ENCODE measurements around the gene MYCT1. TPM values are rescaled to one million over a fixed set of nuclear protein-coding genes. Genes with fewer than 3 reads are reported as not detected.
A peak's percentile ranks its signal among the peaks of the same experiment; 100 is the strongest.

MYCT1 gene
- total RNA-seq, 1 donor from 2014 or later = 3.1 TPM

DNA sequence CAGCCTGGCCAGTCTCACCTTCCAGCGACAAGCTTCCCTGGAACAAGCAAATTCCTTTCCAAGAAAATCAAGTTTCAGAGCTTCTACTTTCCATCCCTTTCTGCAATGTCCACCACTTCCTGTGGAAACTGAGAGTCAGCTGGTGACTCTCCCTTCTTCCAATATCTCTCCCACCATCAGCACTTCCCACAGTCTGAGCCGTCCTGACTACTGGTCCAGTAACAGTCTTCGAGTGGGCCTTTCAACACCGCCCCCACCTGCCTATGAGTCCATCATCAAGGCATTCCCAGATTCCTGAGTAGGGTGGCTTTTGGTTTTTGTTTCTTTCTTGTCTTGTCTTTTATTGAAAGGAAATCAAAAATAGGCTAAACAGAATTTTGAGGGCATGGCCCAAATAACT is 24.3 kb downstream of the MYCT1 start:
- DNase-seq (ENCODE audit: low spot score) = no peak

DNA sequence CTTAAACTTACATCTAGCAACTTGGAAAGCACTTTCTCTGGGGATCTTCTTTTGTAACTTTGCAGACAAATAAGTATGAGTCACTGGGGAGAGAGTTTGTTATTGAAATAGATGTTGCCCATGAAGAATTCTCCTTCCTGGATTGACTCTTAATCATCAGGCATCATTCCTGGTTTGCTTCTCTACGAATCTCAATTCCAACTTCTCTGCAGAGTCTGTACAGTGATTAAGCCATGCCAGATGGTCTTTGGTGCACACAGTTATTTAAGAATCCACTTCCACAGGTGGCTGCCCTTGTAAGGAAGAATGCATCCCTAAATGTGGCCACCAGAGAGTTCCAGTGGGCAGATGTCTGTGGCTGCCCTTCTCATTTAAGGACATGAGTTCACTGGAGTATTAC is 25.7 kb downstream of the MYCT1 start:
- no peak for DNase-seq (ENCODE audit: low spot score)

DNA sequence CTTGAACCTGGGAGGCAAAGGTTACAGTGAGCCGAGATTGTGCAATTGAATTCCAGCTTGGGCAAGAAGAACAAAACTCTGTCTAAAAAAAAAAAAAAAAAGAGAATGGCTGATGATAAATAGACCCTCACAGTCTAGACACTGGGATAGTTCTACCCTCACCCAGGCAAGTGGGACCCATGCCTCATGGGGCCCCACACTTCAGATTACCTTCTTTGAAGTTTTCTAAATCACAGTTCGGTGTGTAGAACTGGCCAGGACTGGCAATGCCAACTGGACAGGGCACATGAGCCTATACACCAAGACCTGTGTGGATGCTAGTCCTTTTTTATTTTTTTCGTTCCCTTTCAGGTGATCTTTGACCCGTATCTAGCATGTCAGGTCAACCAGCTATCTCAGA is 28.6 kb downstream of the MYCT1 start:
- DNase-seq (ENCODE audit: low spot score) = no peak

DNA sequence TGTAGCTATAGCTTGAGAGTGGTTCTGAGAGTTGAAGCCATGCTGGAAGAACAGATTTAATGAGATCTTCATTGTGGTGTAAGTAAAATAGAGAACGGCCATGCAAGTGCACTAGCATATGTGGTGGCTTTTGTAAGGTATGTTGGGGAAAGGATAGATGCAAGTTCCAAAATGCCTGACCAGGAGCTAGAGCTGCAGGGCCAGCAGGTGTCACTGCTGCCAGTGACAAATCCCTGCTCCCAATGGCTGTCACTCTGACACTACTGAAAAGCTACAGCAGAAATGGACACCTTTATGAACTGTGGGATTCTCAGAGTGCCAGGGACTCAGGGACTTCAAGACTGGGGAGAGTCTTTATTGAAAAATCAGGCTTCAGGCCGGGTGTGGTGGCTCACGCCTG is 29.8 kb downstream of the MYCT1 start:
- no peak for DNase-seq (ENCODE audit: low spot score)

DNA sequence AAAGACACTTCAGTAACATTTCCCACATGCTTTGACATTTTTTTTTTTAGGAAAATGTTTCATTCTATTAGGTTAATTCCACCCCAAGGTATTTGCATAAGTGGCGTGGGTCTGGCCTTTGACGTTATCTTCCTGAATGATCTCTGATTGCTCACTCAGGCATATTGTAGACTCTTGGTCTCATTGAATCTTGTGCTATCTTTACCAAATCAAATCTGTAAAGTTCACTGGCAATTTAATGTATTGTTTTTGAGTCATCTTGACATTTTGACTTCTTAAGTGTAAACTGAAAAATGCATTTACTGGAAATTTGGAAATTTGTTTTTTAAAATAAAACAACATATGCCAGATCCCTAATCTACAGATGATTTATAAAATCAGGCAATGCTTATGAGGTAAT is 36.9 kb downstream of the MYCT1 start:
- no peak for DNase-seq (ENCODE audit: low spot score)

DNA sequence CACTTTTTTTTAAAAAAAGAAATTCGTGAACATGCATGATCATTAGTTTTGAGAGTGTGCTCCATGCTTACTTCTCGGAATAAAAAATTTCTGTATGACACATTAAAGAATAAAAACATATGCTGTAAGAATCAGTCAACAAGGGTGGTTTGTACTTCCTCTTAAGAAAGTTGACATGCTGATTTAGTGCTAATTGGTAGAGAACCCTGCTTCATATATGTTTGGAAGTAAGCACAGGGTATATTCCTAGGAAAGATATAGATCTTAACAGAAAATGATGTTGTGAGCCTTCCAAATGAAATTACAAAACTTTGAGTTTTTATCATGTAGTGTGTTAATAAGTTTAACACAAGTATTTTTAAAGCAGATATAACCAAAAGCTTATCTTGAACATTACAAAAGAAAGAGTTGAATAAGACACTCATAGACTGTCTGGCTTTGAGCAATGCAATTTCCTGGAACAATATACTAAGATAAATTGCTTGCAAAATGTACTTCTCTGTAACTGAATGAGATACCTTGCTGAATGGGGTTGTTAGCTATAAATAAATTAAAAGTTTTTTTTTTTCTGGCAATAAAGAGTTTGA is 39.1 kb downstream of the MYCT1 start:
- DNase-seq (ENCODE audit: low spot score) = no peak

DNA sequence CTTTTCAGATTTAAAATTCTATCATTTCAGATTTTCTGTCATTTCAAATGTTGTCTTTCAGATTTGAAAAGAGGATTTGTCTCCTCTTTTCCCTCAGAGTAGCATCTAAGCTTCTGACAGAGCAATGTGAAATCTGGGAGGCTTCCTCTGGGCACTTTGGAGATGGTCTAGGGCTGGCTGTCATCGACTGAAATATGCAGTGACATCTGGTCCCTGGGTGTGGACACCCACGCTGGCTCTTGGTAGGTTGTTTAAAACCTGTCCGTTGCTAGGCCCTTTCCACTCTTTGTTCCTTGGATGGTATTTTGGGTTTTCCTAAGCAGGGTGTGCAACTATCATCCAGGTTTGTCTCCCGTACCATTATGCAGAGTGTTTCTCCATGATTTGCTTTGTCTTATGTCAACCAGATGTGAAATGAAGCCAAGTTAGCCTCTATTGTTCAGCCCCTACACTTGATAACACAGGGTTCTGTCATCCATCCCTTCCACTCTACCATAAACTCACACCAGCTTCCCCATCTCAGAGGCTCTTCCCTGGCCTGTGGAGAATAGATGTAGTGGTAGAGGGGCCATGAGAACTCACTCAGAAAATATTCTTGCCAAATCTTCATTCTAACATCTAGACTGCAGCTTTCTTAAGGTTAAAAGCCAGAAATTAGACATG is 47.9 kb downstream of the MYCT1 start:
- no peak for DNase-seq (ENCODE audit: low spot score)

DNA sequence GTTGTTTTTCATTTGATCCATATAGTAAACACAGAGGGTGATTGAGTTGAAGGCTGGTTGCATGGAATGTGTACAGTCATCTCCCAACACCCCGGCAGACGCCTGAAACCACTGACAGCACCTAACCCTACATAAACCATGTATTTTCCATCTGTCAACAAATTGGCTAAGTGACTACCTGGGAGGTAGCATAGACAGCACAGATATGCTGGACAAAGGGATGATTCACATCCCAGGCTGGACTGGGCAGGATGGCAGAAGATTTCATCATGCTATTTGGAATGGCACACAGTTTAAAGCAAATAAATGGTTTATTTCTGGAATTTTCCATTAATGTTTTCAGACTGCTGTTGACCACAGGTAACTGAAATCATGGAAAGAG is 48.5 kb downstream of the MYCT1 start:
- no peak for DNase-seq (ENCODE audit: low spot score)

DNA sequence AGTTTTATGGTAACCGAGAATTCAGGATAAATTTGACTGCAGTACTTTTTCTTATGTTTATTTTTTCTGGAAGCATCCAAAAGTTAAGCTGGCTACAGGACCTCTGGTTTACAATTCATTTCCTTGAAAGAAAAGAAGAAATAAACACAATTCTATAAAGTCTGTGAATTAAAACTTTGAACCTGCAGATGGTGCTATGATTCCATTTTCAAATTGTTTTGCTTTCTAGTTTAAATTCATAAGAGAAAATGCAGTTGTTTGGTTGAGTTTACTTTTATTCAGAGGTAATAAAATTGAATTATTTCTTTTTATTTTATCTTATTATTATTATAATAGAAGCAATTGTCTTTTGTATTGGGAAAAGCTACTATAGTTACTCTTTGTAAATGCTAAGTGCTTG is 51.1 kb downstream of the MYCT1 start:
- no peak for DNase-seq (ENCODE audit: low spot score)

DNA sequence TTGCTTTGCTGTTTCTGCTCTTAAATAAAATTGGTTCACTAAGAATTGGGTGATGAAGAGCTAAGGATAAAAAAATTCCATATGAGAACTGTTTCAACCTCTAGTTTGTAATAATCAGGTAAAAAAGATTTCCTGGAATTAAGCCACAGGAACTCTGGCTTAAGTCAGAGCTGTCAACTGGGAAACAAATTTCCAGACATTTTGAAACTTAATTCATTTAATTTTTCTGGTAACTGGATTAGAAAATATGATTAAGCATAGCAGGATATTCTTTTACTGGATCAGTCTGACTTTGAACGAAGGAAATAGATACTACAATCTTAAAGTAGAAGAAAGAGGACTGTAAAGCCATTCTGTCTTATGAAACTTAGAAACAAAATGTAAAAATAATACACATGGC is 51.6 kb downstream of the MYCT1 start:
- DNase-seq (ENCODE audit: low spot score) = no peak

DNA sequence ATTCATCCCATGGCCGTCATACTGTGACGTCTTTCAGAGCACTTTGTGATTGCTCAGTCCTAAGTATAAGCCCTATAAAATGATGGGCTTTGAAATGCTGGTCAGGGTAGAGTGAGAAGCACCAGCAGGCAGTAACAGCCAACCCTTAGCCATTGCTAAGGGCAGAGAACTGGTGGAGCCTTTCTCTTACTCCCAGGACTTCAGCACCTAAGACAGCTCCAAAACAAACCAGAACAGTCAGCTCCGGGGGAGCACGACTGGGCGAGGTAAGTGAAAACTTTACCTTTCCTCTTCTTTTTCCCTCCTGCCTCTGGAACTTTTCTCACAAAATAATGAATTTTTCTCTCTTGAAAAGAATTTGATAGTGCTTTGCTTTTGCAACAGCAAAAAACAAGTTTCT is 53.0 kb downstream of the MYCT1 start, which contains the start of gene VIP:
Gene VIP, plus strand, starts transcription at position 104 of the 400 bp plus-strand sequence. CDS start 1,381 bp downstream, outside the sequence.
- peak; percentile 23 for DNase-seq (ENCODE audit: low spot score)

DNA sequence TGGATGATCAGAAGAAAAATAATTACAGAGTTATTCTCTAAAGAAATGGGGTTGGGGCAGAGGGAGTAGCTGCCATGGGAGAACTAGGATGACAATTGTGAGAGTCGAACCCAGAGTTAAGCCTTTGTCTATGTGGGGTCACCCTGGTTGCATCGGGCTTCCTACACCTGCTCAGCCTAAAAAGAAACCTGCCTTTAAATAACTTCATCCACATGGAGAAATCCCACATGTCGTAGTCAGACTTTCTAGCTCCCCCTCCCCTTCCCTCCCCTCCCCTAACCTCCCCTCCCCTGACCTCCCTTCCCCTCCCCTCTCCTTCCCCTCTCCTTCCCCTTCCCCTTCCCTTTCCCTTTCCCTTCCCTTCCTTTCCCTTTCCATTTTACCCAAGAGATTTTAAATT is 67.6 kb downstream of the MYCT1 start:
- DNase-seq (ENCODE audit: low spot score) = no peak

DNA sequence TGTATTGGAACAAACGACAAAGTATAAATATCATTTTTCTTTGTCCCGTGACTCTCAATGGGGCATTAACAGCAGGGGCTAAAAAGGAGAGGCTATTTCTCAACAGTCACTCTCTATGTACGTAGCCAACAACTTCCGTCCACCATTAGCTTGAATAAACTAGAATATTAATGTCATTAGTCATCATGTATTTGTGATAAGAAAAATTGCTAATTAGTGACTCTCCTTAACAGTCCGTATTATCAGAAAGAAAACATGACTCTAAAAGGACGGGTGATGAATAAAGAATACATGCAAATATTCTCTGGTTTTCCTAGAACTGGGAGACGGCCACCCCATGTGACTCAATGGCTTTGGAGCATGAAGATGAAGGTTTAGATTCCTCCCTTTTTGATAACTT is 71.5 kb downstream of the MYCT1 start:
- no peak for DNase-seq (ENCODE audit: low spot score)

DNA sequence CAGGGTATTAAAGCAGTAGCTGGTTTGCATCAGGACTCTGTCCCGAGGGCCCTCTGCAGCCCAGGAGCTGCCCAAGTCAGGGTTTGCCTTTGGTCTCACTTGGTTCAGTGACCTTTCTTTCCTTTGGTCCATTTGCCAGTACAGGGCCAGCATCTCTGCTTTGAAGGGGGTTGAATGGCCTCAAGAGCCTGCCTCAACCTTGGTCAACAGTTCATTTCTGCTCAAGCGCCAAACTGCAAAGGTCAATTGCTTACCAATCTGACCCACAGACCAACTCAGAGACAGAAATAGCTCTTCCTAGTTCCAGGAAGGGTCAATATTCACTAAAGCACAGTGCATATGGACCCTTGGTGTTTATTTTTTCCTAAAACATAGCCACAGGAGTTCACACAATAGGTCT is 72.3 kb downstream of the MYCT1 start:
- no peak for DNase-seq (ENCODE audit: low spot score)

DNA sequence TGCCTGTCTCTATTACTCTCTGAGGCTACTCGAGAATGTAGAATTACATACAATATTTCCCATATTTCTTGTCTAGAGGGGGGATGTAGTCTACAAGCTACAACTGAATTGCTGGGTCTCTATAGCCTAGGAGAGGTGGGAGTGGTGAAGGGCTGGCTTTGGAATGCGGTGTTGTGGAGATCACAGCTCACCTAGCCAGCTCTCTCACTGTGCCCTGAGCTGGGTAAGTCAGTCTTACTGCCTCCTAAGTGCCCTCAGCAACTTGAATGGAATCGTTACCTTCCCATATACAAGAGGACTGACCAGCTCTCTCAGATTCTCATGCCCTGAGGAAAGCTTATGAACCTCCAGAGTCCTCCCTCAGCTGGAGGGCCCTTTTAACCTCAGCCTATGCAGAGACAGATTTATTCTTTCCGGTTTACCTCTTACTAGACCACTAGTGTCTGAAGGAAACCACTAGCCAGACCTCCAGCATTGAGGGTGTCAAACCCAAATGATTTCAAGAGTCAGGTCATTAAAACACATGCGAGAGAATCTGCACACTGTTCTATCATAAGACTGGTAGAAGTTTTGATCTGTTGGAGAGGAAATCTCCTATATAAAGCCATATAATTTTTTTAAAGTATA is 73.5 kb downstream of the MYCT1 start:
- DNase-seq (ENCODE audit: low spot score) = no peak

Other genes with a start within 250 kb of the MYCT1 start
- 288 TPM for gene SYNE1, start 60.5 kb upstream of the MYCT1 start, total RNA-seq (ENCODE audit: insufficient read depth, low replicate concordance)
- 5.3 TPM for gene VIP, start 52.9 kb downstream of the MYCT1 start, total RNA-seq (ENCODE audit: insufficient read depth, low replicate concordance)